Stomach (tissue), 19 donors: ENCODE measurements around the gene FANCE. TPM values are rescaled to one million over a fixed set of nuclear protein-coding genes. Genes with fewer than 3 reads are reported as not detected.
A peak's percentile ranks its signal among the peaks of the same experiment; 100 is the strongest.

Source experiments
- DNase-seq, 2 donors: peaks; one replicate each; pipeline versions ENCODE4 v3.0.0 to v3.0.0-alpha.2; 2013 to 2019
- H3K27ac ChIP-seq, 5 donors: fragments of 200-600 bp in 4 of 5; sonication (generic) in 4 of 5; one replicate each; pipeline ENCODE4 v1.5.1; 2013 to 2019; ENCODE audit warnings: mild to moderate bottlenecking in 1 of 5, moderate library complexity in 1 of 5
- H3K27me3 ChIP-seq, 3 donors: fragments of 200-600 bp; sonication (generic); one replicate each; pipeline ENCODE4 v1.5.1; 2017 to 2019; ENCODE audit warnings: mixed run types in 1 of 3
- H3K36me3 ChIP-seq, 4 donors: fragments of 200-600 bp; sonication (generic); 1 replicate in 3 of 4; 2 replicates in 1 of 4; pipeline ENCODE4 v1.5.1; 2016 to 2019
- H3K4me1 ChIP-seq, 4 donors: fragments of 200-600 bp; sonication (generic); one replicate each; pipeline ENCODE4 v1.5.1; 2016 to 2019
- H3K4me3 ChIP-seq, 4 donors: fragments of 200-600 bp; sonication (generic) in 3 of 4; one replicate each; pipeline ENCODE4 v1.5.1; 2016 to 2019; ENCODE audit warnings: mild to moderate bottlenecking in 1 of 4
- H3K9me3 ChIP-seq, 4 donors: fragments of 200-600 bp; sonication (generic); one replicate each; pipeline ENCODE4 v1.5.1; 2016 to 2019
- EP300 ChIP-seq: sonication (generic); formaldehyde crosslinking; IDR thresholded peaks from one replicate; pipeline ENCODE4 v1.6.1; 2017; ENCODE audit warnings: antibody characterized with exemption
- POLR2A ChIP-seq, 4 donors: fragments of 450-650 bp; IDR thresholded peaks; one replicate each; pipeline ENCODE4 v1.6.1; 2016; ENCODE audit warnings: antibody characterized with exemption in 4 of 4, control low read depth in 2 of 4, mild to moderate bottlenecking in 1 of 4, moderate library complexity in 1 of 4
- POLR2AphosphoS5 ChIP-seq, 3 donors: sonication (generic); formaldehyde crosslinking; IDR thresholded peaks; one replicate each; pipeline ENCODE4 v1.6.1; 2016; ENCODE audit warnings: antibody characterized with exemption in 3 of 3
- WGBS, 5 donors: extraction: QIAGEN DNeasy Blood & Tissue Kit in 3 of 5; methylation state at CpG; one replicate each; pipeline versions ENCODE4 v1.1.5 to v1.1.7; 2013 to 2018; 5-methylcytosine and 5-hydroxymethylcytosine counted together
- intact Hi-C: fragments of 100-400 bp; cut with DNase I; formaldehyde crosslinking; loops from one replicate; pipeline ENCODE4 v1.15.1; 2023; ENCODE audit warnings: low total_unique reads
- long read RNA-seq, 10 donors: transcript quantifications; one replicate each; lab custom pipeline, GENCODE V29; 2026
- polyA plus RNA-seq, 3 donors: library from polyadenylated mRNA; stranded (reverse); fragments of 200-250 nt; gene quantifications; one replicate each; pipeline ENCODE4 v1.2.3, GENCODE V29; 2013
- total RNA-seq, 5 donors: library from RNA; depleted of rRNA; stranded (reverse); fragments of >200 nt; gene quantifications; one replicate each; pipeline versions ENCODE4 v1.1.0 to v1.2.3, GENCODE V29; 2014 to 2016
- TF ChIP-seq, protein P1 (sequence below), 7 experiments: fragments of 450-650 bp in 4 of 7; fragments of 200-600 bp in 3 of 7; sonication (generic) in 3 of 7; IDR thresholded peaks; one replicate each; pipeline ENCODE4 v1.5.1; 2016 to 2019; ENCODE audit warnings: antibody characterized with exemption in 7 of 7, control low read depth in 2 of 7, mild to moderate bottlenecking in 1 of 7
- donor health status: healthy with polysubstance abuse.
- donor health status: Bipolar disorder and iron deficiency.
- donor health status: healthy.

Gene FANCE, protein sequence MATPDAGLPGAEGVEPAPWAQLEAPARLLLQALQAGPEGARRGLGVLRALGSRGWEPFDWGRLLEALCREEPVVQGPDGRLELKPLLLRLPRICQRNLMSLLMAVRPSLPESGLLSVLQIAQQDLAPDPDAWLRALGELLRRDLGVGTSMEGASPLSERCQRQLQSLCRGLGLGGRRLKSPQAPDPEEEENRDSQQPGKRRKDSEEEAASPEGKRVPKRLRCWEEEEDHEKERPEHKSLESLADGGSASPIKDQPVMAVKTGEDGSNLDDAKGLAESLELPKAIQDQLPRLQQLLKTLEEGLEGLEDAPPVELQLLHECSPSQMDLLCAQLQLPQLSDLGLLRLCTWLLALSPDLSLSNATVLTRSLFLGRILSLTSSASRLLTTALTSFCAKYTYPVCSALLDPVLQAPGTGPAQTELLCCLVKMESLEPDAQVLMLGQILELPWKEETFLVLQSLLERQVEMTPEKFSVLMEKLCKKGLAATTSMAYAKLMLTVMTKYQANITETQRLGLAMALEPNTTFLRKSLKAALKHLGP
- 1 to 10 TPM; 1.3 to 8.3 (median 3.5) TPM for total RNA-seq
- polyA plus RNA-seq = 1 to 10 TPM; 3.1 to 4.9 (median 3.2) TPM
- long read RNA-seq, donor 1 = 0 reads
- long read RNA-seq, donor 2, partial matches to known transcripts = 0 of 1 reads
- long read RNA-seq, donor 2, other reads (novel, unspliced or antisense) = 0 of 1 reads
- long read RNA-seq, donor 3, partial matches to known transcripts = 0 of 1 reads
- long read RNA-seq, donor 3, other reads (novel, unspliced or antisense) = 0 of 1 reads
- long read RNA-seq, donor 4 = 0 reads
- long read RNA-seq, donor 5, partial matches to known transcripts = 0 of 6 reads
- long read RNA-seq, donor 5, other reads (novel, unspliced or antisense) = 6 of 6 reads
- long read RNA-seq, donor 6, partial matches to known transcripts = 0 of 2 reads
- long read RNA-seq, donor 6, other reads (novel, unspliced or antisense) = 0 of 2 reads
- long read RNA-seq, donor 7 = 0 reads
- long read RNA-seq, donor 8, partial matches to known transcripts = 0 of 2 reads
- long read RNA-seq, donor 8, other reads (novel, unspliced or antisense) = 0 of 2 reads
- long read RNA-seq, donor 9, partial matches to known transcripts = 0 of 1 reads
- long read RNA-seq, donor 9, other reads (novel, unspliced or antisense) = 0 of 1 reads
- long read RNA-seq, donor 10, partial matches to known transcripts = 0 of 2 reads
- long read RNA-seq, donor 10, other reads (novel, unspliced or antisense) = 0 of 2 reads

DNA sequence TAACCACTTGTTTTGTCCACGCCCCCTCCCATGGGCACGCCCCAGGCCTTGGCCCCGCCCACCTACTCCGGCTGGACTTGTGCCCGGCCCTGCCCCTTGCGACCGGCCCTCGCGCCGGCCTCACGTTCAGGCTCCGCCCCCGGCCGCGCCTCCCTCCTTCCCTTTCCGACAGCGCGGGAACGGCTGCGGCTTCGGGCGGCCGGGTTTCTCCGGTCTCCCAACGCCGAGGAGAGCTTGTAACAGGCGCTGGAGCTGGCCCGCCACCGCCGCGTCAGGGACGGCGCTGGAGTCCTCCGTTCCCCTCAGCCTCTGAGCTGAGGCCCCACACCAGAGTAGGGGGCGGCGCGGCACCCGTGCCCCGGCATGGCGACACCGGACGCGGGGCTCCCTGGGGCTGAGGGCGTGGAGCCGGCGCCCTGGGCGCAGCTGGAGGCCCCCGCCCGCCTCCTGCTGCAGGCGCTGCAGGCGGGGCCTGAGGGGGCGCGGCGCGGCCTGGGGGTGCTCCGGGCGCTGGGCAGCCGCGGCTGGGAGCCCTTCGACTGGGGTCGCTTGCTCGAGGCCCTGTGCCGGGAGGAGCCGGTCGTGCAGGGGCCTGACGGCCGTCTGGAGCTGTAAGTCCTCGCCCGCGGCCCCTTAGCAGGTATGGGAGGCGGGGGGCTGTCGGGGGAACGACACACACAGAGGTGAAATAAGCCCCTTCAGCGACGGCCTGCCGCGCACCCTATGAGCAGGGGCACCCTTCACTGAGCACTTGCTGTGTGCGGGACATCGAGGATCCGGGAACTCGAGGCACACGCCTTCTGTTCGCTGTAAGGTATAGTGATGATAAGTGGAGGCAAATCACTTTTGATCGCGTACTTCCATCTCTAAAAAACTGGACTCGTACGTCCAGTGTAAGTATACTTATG, at the start of gene FANCE:
TSS of gene FANCE (plus strand) at position 156 of the 908 bp plus-strand sequence. CDS start at position 364, 208 bp downstream.
- peak within 1 kb of the TSS; percentile 61 to 88 (median 80) for H3K27ac ChIP-seq
- peaks cover 0 to 21% (median 19%) of the 10 kb centered on the region in 4 donors for H3K36me3 ChIP-seq
- H3K9me3 ChIP-seq = no peaks in the 10 kb centered on the region
- intact Hi-C loops = loop anchor here (5.0 kb wide), 2 partner anchors 110 to 155 kb away; partner anchors contain the start of genes DEF6 and PPARD
- peak; percentile 97 to 98 for DNase-seq
- no peaks in the 10 kb centered on the region for H3K27me3 ChIP-seq
- TF ChIP-seq POLR2A (IDR thresholded peaks at IDR 0.05) (no peak), POLR2AphosphoS5 (IDR thresholded peaks at IDR 0.05) (peak; percentile 54 to 91 (median 63))
- WGBS, 5 donors = 0 to 2% (median 1%) methylated on average over 16 to 87 of the region's 87 CpGs
- H3K4me3 ChIP-seq = peak within 1 kb of the TSS; percentile 58 to 78 (median 71)
- peaks cover 15 to 32% (median 25%) of the 10 kb centered on the region in 4 donors for H3K4me1 ChIP-seq

DNA sequence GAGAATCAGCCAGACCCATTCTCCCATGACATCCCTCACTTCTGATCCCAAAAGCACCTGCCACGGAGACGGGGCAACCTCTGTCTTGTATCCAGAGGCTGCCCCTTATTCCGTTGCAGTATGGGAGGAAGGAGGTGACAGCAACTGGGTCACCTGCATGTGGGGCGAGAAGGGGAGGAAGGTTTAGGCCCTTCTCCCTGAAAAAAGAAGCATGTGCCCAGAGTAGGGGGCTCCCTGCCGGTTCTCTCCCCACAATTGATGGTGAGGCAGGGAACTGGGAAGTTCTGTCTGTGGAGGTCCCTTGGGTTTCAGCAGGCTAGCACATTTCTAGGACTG, 49.3 kb upstream of the FANCE start:
- peaks cover 25 to 48% (median 38%) of the 10 kb centered on the region in 4 donors for H3K4me1 ChIP-seq
- 47 to 79% (median 65%) methylated on average over 5 of the region's 5 CpGs for WGBS, 5 donors
- peaks cover 0 to 4% (median 0%) of the 10 kb centered on the region in 4 donors for H3K36me3 ChIP-seq
- no peaks in the 10 kb centered on the region for H3K27me3 ChIP-seq
- TF ChIP-seq POLR2A (IDR thresholded peaks at IDR 0.05) (no peak), POLR2AphosphoS5 (IDR thresholded peaks at IDR 0.05) (no peak), EP300 (no peak)
- TF ChIP-seq, protein P1, sequence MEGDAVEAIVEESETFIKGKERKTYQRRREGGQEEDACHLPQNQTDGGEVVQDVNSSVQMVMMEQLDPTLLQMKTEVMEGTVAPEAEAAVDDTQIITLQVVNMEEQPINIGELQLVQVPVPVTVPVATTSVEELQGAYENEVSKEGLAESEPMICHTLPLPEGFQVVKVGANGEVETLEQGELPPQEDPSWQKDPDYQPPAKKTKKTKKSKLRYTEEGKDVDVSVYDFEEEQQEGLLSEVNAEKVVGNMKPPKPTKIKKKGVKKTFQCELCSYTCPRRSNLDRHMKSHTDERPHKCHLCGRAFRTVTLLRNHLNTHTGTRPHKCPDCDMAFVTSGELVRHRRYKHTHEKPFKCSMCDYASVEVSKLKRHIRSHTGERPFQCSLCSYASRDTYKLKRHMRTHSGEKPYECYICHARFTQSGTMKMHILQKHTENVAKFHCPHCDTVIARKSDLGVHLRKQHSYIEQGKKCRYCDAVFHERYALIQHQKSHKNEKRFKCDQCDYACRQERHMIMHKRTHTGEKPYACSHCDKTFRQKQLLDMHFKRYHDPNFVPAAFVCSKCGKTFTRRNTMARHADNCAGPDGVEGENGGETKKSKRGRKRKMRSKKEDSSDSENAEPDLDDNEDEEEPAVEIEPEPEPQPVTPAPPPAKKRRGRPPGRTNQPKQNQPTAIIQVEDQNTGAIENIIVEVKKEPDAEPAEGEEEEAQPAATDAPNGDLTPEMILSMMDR (IDR thresholded peaks at IDR 0.05) = no peak
- intact Hi-C loops = no loop called here
- H3K27ac ChIP-seq = peak overlapping the region; percentile 0 to 84 (median 80)
- no peak overlapping the region for H3K4me3 ChIP-seq
- no peaks in the 10 kb centered on the region for H3K9me3 ChIP-seq
- DNase-seq = no peak

DNA sequence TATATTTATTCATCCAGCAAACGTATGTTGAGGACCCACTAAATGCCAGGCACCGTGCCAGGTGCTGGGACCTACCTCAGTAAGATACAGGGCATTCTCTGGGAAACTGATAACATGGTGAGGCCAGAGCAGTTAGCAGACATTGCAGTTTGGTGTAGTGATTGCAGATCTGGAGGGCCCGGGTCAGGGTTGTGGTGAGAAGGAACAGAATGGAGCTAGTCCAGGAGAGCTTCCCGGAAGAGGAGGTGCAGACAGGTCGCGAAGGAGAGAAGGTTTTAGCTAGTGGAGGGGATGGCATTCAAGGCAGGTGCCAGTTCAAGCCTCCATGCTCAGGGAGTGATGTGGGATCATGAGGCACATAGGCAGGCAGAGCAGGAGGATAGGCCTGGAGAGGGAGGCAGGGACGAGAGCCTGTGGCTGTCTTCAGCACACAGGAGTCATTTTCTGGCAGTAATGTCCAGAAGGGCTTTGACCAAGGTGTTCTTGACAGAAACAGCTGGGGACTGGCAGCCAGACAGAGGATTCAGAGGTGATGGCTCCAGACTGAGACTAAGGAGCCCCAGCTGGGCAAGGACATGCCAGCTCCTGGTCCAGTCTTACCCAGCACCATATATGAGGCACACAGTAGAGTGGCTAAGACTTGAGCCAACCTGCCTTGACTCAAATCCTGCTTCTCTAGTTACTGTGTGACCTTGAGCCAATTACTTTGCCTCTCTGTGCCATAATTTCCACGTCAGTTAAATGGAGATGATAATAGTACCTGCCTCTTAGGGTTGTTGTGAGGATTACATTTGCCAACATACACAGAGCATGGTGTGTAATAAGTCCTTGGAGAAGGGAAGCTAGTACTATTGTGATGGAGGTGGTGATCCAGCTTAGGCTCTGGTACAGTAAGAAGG, 48.3 kb upstream of the FANCE start:
- intact Hi-C loops = no loop called here
- TF ChIP-seq POLR2AphosphoS5 (IDR thresholded peaks at IDR 0.05) = no peak

DNA sequence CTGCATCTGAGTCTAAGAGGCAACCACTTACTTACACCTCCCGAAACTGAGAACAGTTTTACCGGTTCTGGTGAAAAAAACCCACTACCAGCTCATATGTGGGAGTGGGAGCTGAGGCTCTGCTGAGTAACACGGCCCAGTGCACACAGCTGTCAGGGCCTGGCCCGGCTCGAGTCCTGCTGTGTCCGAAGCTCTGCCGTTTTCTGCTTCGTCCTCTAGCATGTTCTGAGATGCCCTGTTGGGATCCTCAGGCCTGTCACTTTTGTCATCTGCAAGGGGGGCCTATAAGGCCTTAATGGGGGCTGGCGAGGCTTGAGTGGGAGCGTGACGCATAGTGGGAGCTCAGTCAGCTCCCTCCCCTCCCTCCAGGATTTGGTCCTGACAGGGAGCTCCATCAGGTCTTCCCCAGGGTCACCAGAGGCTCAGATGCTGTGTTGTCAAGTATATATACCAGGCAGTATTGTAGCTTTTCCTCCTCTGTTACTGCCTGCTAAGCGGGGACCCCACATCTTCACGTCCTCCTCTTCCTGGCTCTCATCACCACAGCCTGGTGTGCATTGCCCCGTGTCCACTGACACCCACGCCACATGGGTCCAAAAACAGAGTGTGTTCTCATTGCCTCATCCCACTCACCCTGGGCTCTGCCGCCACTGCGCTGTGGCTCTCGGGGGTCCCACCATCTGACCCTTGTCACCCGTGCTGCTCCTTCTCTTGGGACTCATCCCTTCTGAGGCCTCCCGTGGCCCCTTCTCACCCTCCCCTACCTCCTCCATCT, 45.2 kb upstream of the FANCE start:
- H3K36me3 ChIP-seq = peaks cover 5 to 21% (median 20%) of the 10 kb centered on the region in 4 donors
- no peak for DNase-seq
- H3K4me1 ChIP-seq = peaks cover 14 to 32% (median 21%) of the 10 kb centered on the region in 4 donors
- no peak overlapping the region for H3K27ac ChIP-seq
- WGBS, 5 donors = 91 to 94% (median 93%) methylated on average over 13 to 20 of the region's 20 CpGs
- no peaks in the 10 kb centered on the region for H3K27me3 ChIP-seq
- no peaks in the 10 kb centered on the region for H3K9me3 ChIP-seq
- intact Hi-C loops = no loop called here
- TF ChIP-seq POLR2A (IDR thresholded peaks at IDR 0.05) = no peak
- no peak for TF ChIP-seq POLR2AphosphoS5 (IDR thresholded peaks at IDR 0.05)
- TF ChIP-seq EP300 = no peak
- TF ChIP-seq, protein P1 (IDR thresholded peaks at IDR 0.05) = no peak
- no peak overlapping the region for H3K4me3 ChIP-seq

More for the DNA sequence above, 48.3 kb upstream of the FANCE start:
- H3K36me3 ChIP-seq = peaks cover 0 to 4% (median 0%) of the 10 kb centered on the region in 4 donors
- DNase-seq = no peak
- 72 to 86% (median 80%) methylated on average over 8 of the region's 8 CpGs for WGBS, 5 donors
- H3K9me3 ChIP-seq = no peaks in the 10 kb centered on the region
- H3K27me3 ChIP-seq = no peaks in the 10 kb centered on the region
- peaks cover 25 to 48% (median 36%) of the 10 kb centered on the region in 4 donors for H3K4me1 ChIP-seq
- no peak overlapping the region for H3K4me3 ChIP-seq
- peak overlapping the region in 1 of 5 donors; percentile 84 for H3K27ac ChIP-seq
